HG02571 (cell line): Measurements from ENCODE around the gene TAOK1.

Source experiments
- ATAC-seq: cut with Tn5 transposase; IDR thresholded peaks from one replicate; pipeline ENCODE4 v1.9.1; 2021; ENCODE audit warnings: mild to moderate bottlenecking, moderate library complexity; ENCODE audit not compliant: unreplicated experiment

Gene TAOK1

GRCh38 chr17:29378500-29378899 lies 11.7 kb upstream of the TAOK1 start:
- ATAC-seq, result no peak

GRCh38 chr17:29379084-29379991 lies 10.8 kb upstream of the TAOK1 start:
- ATAC-seq, result no peak

GRCh38 chr17:29383686-29384085 lies 6.5 kb upstream of the TAOK1 start:
- no peak for ATAC-seq

GRCh38 chr17:29384901-29385300 lies 5.3 kb upstream of the TAOK1 start:
- no peak for ATAC-seq

- no peak for ATAC-seq
These were observed 3.4 kb upstream of the TAOK1 start for GRCh38 chr17:29386760-29387159.

GRCh38 chr17:29388937-29389336 lies 1.2 kb upstream of the TAOK1 start:
- no peak for ATAC-seq

- peak; percentile 5 for ATAC-seq
These were observed 878 bp downstream of the TAOK1 start for GRCh38 chr17:29390851-29391631.

GRCh38 chr17:29393436-29393835 lies 3.3 kb downstream of the TAOK1 start:
- no peak for ATAC-seq

GRCh38 chr17:29394761-29395160 lies 4.6 kb downstream of the TAOK1 start:
- ATAC-seq, result no peak

- no peak for ATAC-seq
These were observed 5.9 kb downstream of the TAOK1 start for GRCh38 chr17:29396066-29396465.

GRCh38 chr17:29399634-29400033 lies 9.5 kb downstream of the TAOK1 start:
- no peak for ATAC-seq

GRCh38 chr17:29400818-29401217 lies 10.7 kb downstream of the TAOK1 start:
- ATAC-seq, result no peak

GRCh38 chr17:29401258-29401657 lies 11.1 kb downstream of the TAOK1 start:
- no peak for ATAC-seq

GRCh38 chr17:29407856-29408255 lies 17.7 kb downstream of the TAOK1 start:
- ATAC-seq, result no peak

GRCh38 chr17:29409963-29410362 lies 19.8 kb downstream of the TAOK1 start:
- no peak for ATAC-seq

GRCh38 chr17:29412780-29413565 lies 22.8 kb downstream of the TAOK1 start:
- no peak for ATAC-seq

- ATAC-seq, result no peak
These were observed 30.0 kb downstream of the TAOK1 start for GRCh38 chr17:29420128-29420527.

- no peak for ATAC-seq
These were observed 40.1 kb downstream of the TAOK1 start for GRCh38 chr17:29430275-29430674.

GRCh38 chr17:29433541-29433940 lies 43.4 kb downstream of the TAOK1 start:
- no peak for ATAC-seq

GRCh38 chr17:29434550-29434949 lies 44.4 kb downstream of the TAOK1 start:
- ATAC-seq, result no peak

- ATAC-seq, result no peak
These were observed 52.3 kb downstream of the TAOK1 start for GRCh38 chr17:29442451-29442850.
